PFSK-1 (cell line): ENCODE results near the gene PGRMC2.

Experiments
- POLR2AphosphoS5 ChIP-seq: IDR thresholded peaks from 2 replicates; pipeline ENCODE4 v1.6.1; 2012; ENCODE audit warnings: low read depth, mild to moderate bottlenecking, control low read depth, low read length, moderate library complexity
- SIN3A ChIP-seq: IDR thresholded peaks from 2 replicates; pipeline ENCODE4 v1.6.1; 2012; ENCODE audit warnings: mild to moderate bottlenecking, low read length, moderate library complexity, borderline replicate concordance; ENCODE audit not compliant: insufficient read depth
- TAF1 ChIP-seq: IDR thresholded peaks from 2 replicates; pipeline ENCODE4 v1.6.1; 2012; ENCODE audit warnings: low read length, control low read depth, borderline replicate concordance; ENCODE audit not compliant: insufficient read depth
- TF ChIP-seq, protein P1 (sequence below), 2 experiments: IDR thresholded peaks; 2 replicates each; pipeline versions ENCODE4 v1.6.1 to v1.8.0; 2011 to 2012; ENCODE audit warnings: low read depth in 2 of 2, low read length in 2 of 2, control low read depth in 1 of 2, inconsistent platforms in 1 of 2, mild to moderate bottlenecking in 1 of 2, moderate library complexity in 1 of 2; ENCODE audit not compliant: insufficient read depth in 1 of 2

- no peak for TF ChIP-seq TAF1
- TF ChIP-seq, protein P1, sequence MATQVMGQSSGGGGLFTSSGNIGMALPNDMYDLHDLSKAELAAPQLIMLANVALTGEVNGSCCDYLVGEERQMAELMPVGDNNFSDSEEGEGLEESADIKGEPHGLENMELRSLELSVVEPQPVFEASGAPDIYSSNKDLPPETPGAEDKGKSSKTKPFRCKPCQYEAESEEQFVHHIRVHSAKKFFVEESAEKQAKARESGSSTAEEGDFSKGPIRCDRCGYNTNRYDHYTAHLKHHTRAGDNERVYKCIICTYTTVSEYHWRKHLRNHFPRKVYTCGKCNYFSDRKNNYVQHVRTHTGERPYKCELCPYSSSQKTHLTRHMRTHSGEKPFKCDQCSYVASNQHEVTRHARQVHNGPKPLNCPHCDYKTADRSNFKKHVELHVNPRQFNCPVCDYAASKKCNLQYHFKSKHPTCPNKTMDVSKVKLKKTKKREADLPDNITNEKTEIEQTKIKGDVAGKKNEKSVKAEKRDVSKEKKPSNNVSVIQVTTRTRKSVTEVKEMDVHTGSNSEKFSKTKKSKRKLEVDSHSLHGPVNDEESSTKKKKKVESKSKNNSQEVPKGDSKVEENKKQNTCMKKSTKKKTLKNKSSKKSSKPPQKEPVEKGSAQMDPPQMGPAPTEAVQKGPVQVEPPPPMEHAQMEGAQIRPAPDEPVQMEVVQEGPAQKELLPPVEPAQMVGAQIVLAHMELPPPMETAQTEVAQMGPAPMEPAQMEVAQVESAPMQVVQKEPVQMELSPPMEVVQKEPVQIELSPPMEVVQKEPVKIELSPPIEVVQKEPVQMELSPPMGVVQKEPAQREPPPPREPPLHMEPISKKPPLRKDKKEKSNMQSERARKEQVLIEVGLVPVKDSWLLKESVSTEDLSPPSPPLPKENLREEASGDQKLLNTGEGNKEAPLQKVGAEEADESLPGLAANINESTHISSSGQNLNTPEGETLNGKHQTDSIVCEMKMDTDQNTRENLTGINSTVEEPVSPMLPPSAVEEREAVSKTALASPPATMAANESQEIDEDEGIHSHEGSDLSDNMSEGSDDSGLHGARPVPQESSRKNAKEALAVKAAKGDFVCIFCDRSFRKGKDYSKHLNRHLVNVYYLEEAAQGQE (IDR thresholded peaks at IDR 0.05; ENCODE audit: insufficient read depth in 1 of 2, low read depth in 2 of 2, low read length in 2 of 2), result no peak
- no peak for TF ChIP-seq POLR2AphosphoS5
- no peak for TF ChIP-seq SIN3A
These were observed 9.8 kb downstream of the PGRMC2 start for GRCh38 chr4:128277856-128278255.
